ENCODE measurements around the gene CCDC195.
A peak's percentile ranks its signal among the peaks of the same experiment; 100 is the strongest.

The CCDC195 gene, protein sequence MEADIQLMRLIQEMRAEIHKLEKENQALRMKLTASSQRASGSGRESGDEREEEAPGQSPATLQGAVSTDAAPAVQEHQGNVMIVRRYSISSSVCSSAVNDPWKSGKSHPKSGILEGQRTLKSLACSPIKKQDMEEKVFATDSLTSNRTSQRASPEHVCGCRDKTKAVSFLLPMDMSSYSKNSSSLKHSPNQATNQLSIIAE

DNA sequence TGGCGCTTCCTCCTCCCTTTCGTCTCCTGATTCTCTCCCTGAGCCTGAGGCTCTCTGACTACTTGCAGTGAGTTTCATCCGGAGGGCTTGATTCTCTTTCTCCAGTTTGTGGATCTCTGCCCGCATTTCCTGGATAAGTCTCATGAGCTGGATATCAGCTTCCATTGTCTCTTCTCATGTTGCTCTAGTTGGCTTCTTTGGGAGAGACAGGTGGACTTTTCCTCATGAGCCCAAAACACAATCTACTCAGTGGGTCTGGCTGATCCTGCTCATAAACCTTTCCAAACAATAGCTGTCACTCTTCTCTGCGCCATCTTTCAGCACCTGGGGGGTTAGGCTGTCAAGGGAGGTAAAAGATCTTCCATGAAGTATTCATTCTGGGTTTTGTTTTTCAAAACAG lies at the start of gene CCDC195:
Gene CCDC195, minus strand, starts transcription at position 165 of the 400 bp plus-strand sequence. Its CDS starts 0 bp downstream, at position 165.
- H3F3A ChIP-seq (ENCODE audit: insufficient read depth) = no peaks in the 10 kb centered on the region
- H2AFZ ChIP-seq (ENCODE audit: low read depth, low read length, severe bottlenecking) = no peak within 1 kb of the TSS
- no peaks in the 10 kb centered on the region for H3K79me2 ChIP-seq (ENCODE audit: insufficient read depth, low read length)
- no peaks in the 10 kb centered on the region for H3K9me2 ChIP-seq (replicated peaks; ENCODE audit: insufficient read depth, low read length)
- H3K27ac ChIP-seq (ENCODE audit: low read depth, low read length) = no peak within 1 kb of the TSS
- no peak within 1 kb of the TSS for H3K4me3 ChIP-seq (ENCODE audit: insufficient read depth, low read length, poor library complexity, severe bottlenecking)
- no peaks in the 10 kb centered on the region for H3K36me3 ChIP-seq (ENCODE audit: low read length)
- H3K9ac ChIP-seq (ENCODE audit: low read length) = no peak within 1 kb of the TSS
- H4K20me1 ChIP-seq (ENCODE audit: low read depth, low read length) = no peaks in the 10 kb centered on the region
- H3K27me3 ChIP-seq (ENCODE audit: low read length) = no peaks in the 10 kb centered on the region
- H3K4me2 ChIP-seq (ENCODE audit: low read depth, low read length, poor library complexity, severe bottlenecking) = no peak within 1 kb of the TSS
- no peak for TF ChIP-seq EZH2phosphoT487 (conservative IDR thresholded peaks at IDR 0.05; ENCODE audit: low read length)
- TF ChIP-seq, protein P1, sequence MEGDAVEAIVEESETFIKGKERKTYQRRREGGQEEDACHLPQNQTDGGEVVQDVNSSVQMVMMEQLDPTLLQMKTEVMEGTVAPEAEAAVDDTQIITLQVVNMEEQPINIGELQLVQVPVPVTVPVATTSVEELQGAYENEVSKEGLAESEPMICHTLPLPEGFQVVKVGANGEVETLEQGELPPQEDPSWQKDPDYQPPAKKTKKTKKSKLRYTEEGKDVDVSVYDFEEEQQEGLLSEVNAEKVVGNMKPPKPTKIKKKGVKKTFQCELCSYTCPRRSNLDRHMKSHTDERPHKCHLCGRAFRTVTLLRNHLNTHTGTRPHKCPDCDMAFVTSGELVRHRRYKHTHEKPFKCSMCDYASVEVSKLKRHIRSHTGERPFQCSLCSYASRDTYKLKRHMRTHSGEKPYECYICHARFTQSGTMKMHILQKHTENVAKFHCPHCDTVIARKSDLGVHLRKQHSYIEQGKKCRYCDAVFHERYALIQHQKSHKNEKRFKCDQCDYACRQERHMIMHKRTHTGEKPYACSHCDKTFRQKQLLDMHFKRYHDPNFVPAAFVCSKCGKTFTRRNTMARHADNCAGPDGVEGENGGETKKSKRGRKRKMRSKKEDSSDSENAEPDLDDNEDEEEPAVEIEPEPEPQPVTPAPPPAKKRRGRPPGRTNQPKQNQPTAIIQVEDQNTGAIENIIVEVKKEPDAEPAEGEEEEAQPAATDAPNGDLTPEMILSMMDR (IDR thresholded peaks at IDR 0.05; ENCODE audit: insufficient read depth, low read length, poor library complexity, severe bottlenecking) = no peak
- peaks cover 5% of the 10 kb centered on the region; the same call in 1 of the 2 replicates for H3K9me3 ChIP-seq (ENCODE audit: insufficient read depth, low read length)

DNA sequence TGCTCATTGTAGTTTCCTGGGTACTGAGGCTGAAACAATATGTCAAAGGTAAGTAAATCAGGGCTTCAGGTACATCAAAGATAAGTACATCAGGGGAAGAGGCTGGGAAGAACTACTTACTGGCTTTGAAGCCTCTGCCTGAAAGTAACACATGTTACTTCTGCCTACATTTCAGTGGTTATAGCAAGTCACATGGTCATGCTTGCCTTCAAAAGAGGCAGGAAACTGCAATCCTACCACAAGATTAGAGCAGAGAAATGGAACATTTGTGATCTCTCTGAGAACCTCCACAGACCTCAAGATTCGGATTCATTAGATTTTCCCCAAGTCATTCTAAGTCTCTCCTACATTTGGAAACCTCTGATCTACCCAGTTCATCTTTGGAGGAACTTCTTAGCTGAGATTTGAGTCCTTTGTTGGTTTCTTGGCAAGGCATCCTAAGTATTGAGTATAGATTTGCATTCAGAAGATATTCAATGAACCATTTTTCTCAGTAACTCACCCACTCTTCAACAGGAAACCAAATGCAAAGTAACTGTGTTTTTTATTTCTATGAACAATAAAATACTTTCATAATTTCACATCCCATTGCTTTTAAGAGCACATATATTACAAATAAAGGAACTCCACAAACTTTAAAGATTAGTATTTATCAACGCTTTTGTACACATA lies 48.5 kb upstream of the CCDC195 start:
- peak overlapping the region; percentile 71 for H2AFZ ChIP-seq (ENCODE audit: low read depth, low read length, severe bottlenecking)
- no peaks in the 10 kb centered on the region for H3K79me2 ChIP-seq (ENCODE audit: insufficient read depth, low read length)
- peaks cover 6% of the 10 kb centered on the region for H3F3A ChIP-seq (ENCODE audit: insufficient read depth)
- TF ChIP-seq EZH2phosphoT487 (conservative IDR thresholded peaks at IDR 0.05; ENCODE audit: low read length) = no peak
- TF ChIP-seq, protein P1 (IDR thresholded peaks at IDR 0.05; ENCODE audit: insufficient read depth, low read length, poor library complexity, severe bottlenecking) = no peak
- H3K9me3 ChIP-seq (ENCODE audit: insufficient read depth, low read length) = no peaks in the 10 kb centered on the region
- no peaks in the 10 kb centered on the region for H3K36me3 ChIP-seq (ENCODE audit: low read length)
- peak overlapping the region; percentile 30 for H3K4me3 ChIP-seq (ENCODE audit: insufficient read depth, low read length, poor library complexity, severe bottlenecking)
- H3K9ac ChIP-seq (ENCODE audit: low read length) = peak overlapping the region; percentile 19; the same call in 1 of the 2 replicates
- H3K27ac ChIP-seq (ENCODE audit: low read depth, low read length) = peak overlapping the region; percentile 53
- no peaks in the 10 kb centered on the region for H3K9me2 ChIP-seq (replicated peaks; ENCODE audit: insufficient read depth, low read length)
- H3K4me2 ChIP-seq (ENCODE audit: low read depth, low read length, poor library complexity, severe bottlenecking) = peak overlapping the region; percentile 41
- no peaks in the 10 kb centered on the region for H3K27me3 ChIP-seq (ENCODE audit: low read length)
- no peaks in the 10 kb centered on the region for H4K20me1 ChIP-seq (ENCODE audit: low read depth, low read length)

DNA sequence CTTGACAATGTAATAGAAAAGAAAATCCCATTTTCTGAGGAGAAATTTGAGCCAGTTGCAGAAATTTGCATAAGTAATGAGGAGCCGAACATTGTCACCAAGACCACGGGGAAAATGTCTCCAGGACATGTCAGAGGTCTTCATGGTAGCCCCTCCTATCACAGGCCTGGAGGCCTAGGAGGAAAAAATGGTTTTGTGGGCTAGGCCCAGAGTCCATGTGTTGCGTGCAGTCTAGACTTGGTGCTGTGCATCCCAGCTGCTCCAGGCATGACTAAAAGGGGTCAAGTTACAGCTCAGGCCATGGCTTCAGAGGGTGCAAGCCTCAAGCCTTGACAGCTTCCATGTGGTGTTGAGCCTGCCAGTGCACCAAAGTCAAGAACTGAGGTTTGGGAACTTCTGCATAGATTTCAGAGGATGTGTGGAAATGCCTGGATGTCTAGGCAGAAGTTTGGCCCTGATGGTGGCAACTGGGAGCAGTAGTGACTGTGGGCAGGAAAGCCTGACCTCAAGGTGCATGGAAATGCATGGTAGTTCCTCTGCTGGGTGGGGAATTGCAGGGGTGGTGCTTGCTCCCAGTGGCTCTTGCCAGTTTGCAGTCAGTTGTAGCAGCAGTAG lies 41.9 kb upstream of the CCDC195 start:
- Histone ChIP-seq H3K27me3 (ENCODE audit: low read length) (no peaks in the 10 kb centered on the region), H3K79me2 (ENCODE audit: insufficient read depth, low read length) (no peaks in the 10 kb centered on the region), H3K4me2 (ENCODE audit: low read depth, low read length, poor library complexity, severe bottlenecking) (no peak overlapping the region), H3K36me3 (ENCODE audit: low read length) (no peaks in the 10 kb centered on the region), H2AFZ (ENCODE audit: low read depth, low read length, severe bottlenecking) (no peak overlapping the region), H3F3A (ENCODE audit: insufficient read depth) (no peaks in the 10 kb centered on the region), H3K27ac (ENCODE audit: low read depth, low read length) (no peak overlapping the region), H3K9me3 (ENCODE audit: insufficient read depth, low read length) (peaks cover 19% of the 10 kb centered on the region; the same call in 1 of the 2 replicates), H3K9me2 (replicated peaks; ENCODE audit: insufficient read depth, low read length) (no peaks in the 10 kb centered on the region), H3K9ac (ENCODE audit: low read length) (no peak overlapping the region), H3K4me3 (ENCODE audit: insufficient read depth, low read length, poor library complexity, severe bottlenecking) (no peak overlapping the region), H4K20me1 (ENCODE audit: low read depth, low read length) (no peaks in the 10 kb centered on the region)
- TF ChIP-seq, protein P1 (IDR thresholded peaks at IDR 0.05; ENCODE audit: insufficient read depth, low read length, poor library complexity, severe bottlenecking) = no peak
- no peak for TF ChIP-seq EZH2phosphoT487 (conservative IDR thresholded peaks at IDR 0.05; ENCODE audit: low read length)
